ENCODE results near the gene BCL7A.
A peak's percentile ranks its signal among the peaks of the same experiment; 100 is the strongest.
"Not testable (repeated sequence)": the region's sequence is repeated elsewhere in the genome, so short reads cannot be mapped to it uniquely, and the experiment has no call there.

Gene BCL7A

GRCh38 chr12:122028165-122028904 is 6.7 kb downstream of the BCL7A start:
- DNase-seq = no peak

DNA sequence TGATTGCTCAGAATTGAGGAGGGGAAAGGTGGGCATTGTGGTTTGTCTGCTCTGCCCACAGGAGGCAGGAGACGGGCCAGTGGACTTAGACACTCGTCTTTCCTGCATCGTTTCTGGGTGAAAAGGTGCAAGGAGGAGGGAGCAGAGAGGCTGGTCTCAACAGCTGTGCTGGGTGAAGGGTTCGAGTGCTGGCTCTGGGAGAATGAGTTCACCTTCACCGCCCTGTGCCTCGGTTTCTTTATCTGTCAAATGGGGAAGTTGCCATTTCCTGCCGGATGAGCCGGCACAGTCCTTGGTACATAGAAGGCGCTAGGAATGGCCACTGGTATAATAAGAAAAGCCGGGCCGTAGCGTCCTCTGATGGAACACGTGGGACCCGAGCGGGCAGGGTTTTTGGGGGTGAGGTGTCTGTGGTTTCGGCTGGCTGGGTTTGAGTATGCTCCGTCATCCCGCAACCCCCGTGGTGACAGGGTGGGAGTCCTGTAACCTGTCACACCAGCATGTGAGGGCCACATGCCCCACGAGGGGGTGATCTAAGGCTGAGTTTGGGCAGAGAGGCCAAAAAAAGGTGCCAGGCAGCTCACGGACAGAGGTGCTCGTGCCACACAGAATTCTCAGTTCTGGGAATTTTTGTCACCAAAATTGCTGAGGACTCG is 7.3 kb downstream of the BCL7A start:
- peak; percentile 75 to 79 for DNase-seq

DNA sequence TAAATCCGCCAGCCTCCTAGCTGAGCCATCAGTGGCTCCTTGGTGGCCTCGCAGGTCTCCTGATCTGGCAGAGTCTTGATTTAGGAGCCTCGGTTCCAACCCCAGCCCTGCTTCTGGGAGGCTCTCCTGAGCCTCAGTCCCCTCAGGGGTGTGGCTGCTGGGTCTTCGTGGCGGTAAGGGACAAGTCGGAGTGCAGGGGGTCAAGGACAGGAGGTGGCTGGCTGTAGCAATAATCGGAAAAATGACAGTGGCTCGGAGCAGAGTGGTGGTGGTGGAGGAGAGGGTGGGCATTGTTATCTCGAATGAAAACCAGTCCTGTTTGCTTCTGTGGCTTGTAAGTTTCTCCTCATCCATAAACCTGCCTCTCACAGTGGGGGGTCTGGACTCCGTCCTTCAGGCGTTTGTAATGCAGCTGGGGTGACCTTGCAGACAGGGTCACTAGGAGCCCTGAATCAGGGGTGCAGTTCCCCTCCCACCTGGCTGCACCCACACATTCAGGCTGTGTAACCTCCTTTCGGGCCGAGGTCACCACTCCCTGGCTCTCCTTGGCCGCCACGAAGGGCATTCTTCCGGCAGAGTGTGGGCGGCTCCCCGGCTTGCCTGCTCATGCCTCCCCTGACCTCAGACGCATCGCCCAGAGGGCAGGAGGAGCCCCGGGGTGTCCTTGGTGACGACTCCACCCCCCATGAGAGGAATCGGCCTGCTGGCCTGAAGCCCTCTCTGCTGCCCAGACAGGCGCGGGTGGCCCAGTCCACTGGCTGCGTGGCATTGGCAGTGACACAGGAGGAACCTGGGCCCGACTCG is 8.1 kb downstream of the BCL7A start:
- DNase-seq = no peak

- DNase-seq = no peak
Measured at GRCh38 chr12:122030424-122031035, 8.8 kb downstream of the BCL7A start.

DNA sequence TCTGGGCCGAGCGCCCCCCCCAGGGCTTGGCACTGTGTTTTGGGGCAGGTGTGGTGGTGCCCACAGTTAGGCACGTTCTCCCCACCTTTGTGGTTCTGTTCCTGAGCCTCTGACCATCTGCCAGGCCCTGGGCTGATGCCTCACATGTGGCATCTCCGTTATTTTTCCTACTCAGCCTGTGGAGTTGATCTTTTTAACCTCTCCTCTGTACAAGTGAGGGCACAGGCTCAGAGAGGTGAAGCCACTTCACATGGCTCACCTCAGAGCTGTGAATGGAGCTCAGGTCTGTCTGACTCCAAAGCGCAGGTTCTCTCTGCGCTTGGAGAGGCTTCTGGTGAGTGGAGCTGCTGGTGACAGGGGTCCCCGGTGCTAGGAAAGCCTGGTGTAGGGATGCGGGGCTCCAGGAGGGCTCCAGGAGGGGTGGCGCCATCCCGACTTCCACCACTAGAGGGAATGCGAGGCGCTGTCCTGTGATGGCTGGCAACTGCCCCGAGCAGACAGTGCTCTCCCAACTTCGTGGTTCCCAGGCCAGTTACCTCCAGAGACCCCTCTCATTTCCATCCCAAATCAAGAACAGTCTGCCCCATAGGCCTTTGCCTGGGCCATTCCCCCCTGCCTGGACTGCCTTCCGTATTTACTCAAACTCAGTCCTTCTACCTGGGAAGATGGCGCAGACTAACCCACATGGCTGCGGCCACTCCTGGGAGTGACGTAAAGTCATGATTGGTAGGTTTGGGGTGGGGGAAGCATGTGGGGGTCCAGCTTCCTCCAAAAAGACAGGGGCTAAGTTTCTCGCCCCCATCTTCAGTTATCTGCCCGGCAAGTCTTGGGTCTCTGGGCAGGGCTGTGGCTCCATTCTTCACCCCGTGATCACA is 9.9 kb downstream of the BCL7A start:
- DNase-seq = peak; percentile 74 to 81

GRCh38 chr12:122032580-122032979 is 10.9 kb downstream of the BCL7A start:
- DNase-seq = no peak

DNA sequence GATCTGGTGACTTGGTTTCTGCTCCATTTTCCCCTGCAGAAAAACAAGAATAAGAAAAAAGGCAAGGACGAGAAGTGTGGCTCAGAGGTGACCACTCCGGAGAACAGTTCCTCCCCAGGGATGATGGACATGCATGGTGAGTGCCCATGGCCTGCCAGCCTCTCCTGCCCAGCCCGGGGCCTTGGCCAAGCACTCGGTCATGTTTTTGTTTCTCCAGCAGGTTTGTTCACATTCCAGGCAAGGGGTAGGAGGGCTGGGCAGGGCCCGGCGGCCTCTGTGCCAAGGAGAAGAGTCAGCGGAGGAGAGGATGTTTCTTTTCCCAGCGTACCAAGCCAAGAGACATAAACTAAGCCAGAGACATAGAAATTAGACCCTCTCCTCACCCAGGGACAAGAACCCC is 13.6 kb downstream of the BCL7A start:
- DNase-seq = no peak

- DNase-seq = no peak
Measured at GRCh38 chr12:122036153-122036552, 14.5 kb downstream of the BCL7A start.

DNA sequence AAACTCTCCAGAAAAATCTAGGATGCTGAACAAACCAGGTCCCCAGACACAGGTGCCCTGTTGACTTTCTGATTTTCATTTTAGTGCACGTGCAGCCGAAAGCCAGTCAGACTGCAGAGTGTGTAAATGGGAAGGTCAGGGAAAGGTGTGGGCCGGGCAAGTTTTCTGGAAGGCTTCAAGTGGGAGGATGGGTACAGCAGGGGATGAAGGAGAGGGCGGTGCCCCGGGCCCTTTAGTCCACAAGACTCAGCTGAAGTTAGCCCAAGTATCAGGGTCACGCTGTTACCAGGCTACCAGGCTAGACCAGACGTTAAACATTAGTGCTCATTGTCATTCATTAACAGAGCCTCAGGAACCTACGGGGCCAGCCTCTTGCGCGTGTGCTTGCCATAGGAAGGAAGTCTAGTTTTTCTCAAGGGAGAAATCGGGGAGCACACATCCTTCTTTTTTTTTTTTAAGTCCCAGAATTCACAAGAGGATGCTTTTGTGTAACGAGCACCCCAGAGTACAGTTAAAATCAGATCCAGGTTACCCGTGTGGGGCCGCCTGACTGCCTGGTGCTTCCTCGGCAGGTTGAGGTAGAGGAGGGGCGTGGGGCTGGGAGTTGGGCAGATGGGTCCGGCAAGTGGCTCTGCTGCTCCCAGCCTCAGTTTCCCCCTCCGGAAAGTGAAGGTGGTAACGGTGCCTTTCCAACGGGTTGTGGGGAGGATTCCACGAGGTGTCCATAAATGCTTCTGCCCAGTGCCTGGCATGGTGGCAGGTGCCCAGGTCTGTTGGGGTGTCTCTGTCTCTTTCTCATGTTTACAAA is 19.1 kb downstream of the BCL7A start:
- no peak for DNase-seq

DNA sequence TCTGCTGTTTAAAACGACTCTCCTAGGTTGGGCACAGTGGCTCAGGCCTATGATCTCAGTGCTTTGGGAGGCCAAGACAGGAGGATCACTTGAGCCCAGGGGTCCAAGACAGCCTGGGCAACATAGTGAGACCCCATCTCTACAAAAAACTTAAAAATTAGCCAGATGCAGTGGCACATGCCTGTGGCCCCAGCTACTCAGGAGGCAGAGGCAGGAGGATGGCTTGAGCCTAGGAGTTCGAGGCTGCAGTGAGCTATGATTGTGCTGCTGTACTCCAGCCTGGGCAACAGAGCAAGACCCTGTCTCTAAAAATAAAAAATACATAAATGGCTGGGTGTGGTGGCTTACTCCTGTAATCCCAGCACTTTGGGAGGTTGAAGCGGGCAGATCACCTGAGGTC is 19.8 kb downstream of the BCL7A start:
- not testable (repeated sequence) for DNase-seq

DNA sequence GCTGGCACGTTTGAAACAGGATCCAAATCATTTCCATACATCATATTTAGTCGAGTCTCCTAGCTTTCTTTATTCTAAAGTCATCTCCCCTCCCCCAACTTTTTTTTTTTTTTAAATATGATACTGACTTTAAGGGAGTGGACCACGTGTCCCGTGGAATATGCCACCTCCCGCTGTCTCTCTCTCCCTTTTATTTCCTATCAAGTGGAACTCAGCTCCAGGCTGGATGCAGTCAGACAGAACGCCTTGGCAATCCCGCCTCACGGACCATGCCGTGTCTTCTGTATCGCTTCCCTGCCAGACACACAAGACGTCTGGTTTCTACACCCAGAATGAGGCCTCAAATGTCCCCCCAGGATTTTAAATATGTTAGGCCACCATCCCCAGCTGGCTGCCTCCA is 21.2 kb downstream of the BCL7A start:
- no peak for DNase-seq

GRCh38 chr12:122043476-122043875 is 21.8 kb downstream of the BCL7A start:
- no peak for DNase-seq

DNA sequence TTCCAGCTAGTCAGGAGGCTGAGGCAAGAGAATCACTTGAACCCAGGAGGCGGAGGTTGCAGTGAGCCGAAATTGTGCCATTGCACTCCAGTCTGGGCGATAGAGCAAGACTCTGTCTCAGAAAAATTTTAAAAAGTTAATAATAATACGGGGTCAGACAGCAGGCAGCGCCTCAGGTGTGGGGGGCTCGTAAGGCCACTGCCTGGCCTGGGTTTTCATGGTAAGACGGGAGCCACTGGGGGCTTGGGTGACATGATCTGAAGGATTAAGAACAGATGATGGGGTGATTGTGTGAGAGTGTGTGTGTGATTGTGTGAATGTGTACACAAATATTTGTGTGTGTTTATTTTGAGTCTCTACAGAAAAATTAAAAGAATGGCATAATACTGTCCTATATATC is 23.6 kb downstream of the BCL7A start:
- DNase-seq = no peak

DNA sequence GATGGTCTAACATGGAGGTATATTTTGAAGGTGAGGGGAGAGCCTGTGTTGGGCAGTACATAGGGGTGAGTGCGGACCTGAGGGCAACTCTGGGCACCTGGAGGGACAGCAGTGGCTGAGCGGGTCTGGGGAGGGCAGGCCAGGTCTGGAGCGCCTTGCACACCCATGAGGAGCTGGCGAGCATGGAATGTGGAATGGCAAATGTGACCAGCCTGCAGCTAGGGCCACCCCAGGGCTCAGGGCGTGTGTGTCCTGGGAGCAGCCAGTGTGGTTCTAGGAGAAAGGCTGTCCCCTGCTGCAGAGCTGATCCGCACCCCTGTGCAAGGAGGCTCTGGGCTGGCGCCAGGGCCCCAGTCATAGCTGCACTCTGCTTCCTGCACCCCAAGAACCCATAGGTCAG is 24.5 kb downstream of the BCL7A start:
- no peak for DNase-seq

DNA sequence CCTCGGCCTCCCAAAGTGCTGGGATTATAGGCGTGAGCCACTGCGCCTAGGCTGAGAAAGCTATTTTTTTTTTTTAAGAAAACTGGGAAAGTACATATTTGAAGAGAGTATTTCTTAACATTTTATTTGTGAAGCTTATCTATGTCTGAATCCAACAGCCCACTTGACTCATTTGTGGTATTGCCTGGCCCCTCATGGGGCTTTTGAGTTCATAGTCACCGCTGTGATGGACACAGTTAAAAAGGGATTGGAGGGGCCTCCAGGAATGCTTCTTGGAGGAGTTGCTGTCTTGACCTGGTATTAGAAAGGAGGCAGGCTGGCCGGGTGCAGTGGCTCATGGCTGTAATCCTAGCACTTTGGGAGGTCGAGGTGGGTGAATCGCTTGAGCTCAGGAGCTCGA is 26.5 kb downstream of the BCL7A start:
- no peak for DNase-seq

- no peak for DNase-seq
Measured at GRCh38 chr12:122049827-122050226, 28.1 kb downstream of the BCL7A start.

GRCh38 chr12:122050706-122051105 is 29.0 kb downstream of the BCL7A start:
- DNase-seq = no peak

DNA sequence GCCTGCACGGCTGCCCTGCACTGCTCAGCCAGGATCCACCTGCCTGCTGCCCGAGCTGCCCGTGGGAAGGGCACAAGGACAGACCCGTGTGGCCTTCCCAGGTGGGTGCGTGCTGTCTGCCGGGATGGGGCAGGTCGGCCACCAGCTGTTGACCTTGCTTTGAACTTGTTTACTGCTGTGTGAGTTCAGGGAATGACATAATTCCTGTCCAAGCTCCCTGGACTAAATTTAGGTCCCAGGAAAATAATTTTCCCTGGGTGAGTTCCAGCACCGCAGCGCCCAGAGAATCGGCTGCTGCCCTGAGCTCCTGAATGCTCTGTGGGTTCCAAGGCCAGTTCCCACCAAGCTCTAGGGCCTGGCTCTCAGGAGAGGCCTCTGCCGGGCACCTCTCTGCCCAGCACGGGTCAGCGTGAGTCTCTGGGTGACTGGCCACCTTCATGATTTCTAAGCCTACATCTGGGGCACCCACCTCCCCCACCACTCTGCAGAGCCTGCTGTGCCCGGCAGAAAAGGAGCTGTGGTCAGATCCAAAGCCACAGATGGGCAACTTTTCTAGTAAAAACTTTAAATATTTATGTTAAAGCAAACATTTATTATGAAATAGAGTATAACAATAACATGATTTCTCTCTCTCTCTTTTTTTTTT is 29.7 kb downstream of the BCL7A start:
- DNase-seq = no peak

DNA sequence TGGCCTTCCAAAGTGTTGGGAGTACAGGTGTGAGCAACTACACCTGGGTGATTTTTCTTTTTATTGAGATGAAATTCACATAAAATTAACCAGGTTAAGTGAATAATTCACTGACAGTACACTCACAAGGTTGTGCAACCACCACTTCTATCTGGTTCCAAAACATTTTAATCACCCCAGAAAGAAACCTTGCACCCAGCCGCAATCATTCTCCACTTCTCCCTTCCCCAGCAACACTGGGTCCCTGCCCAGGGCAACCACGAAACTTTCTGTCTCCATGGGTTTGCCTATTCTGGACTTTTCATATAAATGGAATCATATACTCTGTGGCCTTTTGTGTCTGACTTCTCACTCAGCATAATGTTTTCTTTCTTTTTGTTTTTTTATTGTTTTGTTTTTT is 30.6 kb downstream of the BCL7A start:
- DNase-seq = no peak

- no peak for DNase-seq
Measured at GRCh38 chr12:122054842-122055520, 33.3 kb downstream of the BCL7A start.
